HEK293T (cell line): Measurements from ENCODE around the gene USP30.

ENCODE experiments used
- CTCF ChIA-PET: fragments of 350-600 bp; formaldehyde crosslinking; extraction: SDS; loops from one replicate; lab custom pipeline; 2021; ENCODE audit warnings: antibody characterized with exemption, inconsistent platforms; lab: Yijun Ruan, JAX
- POLR2A ChIA-PET: fragments of 350-600 bp; formaldehyde crosslinking; extraction: SDS; loops from one replicate; lab custom pipeline; 2020; ENCODE audit warnings: antibody characterized with exemption, inconsistent platforms; lab: Yijun Ruan, JAX
- DNase-seq: peaks from one replicate; pipeline ENCODE4 v3.0.0; 2012; ENCODE audit warnings: mixed read lengths; ENCODE audit errors: extremely low spot score
- ARNT ChIP-seq: fragments of 450-650 bp; IDR thresholded peaks from 2 replicates; pipeline ENCODE4 v1.6.1; 2017; ENCODE audit warnings: mild to moderate bottlenecking
- BHLHE40 ChIP-seq: fragments of 450-650 bp; IDR thresholded peaks from 2 replicates; pipeline ENCODE4 v1.6.1; 2016; ENCODE audit warnings: mild to moderate bottlenecking, moderate library complexity, borderline replicate concordance
- CTBP1 ChIP-seq: fragments of 450-650 bp; IDR thresholded peaks from 2 replicates; pipeline ENCODE4 v1.6.1; 2016; ENCODE audit warnings: borderline replicate concordance
- ELF4 ChIP-seq: fragments of 450-650 bp; IDR thresholded peaks from 2 replicates; pipeline ENCODE4 v1.6.1; 2017; ENCODE audit warnings: antibody characterized with exemption
- FOXA1 ChIP-seq: fragments of 450-650 bp; IDR thresholded peaks from 2 replicates; pipeline ENCODE4 v1.6.1; 2016; ENCODE audit warnings: mild to moderate bottlenecking
- FOXK2 ChIP-seq: fragments of 450-650 bp; IDR thresholded peaks from 2 replicates; pipeline ENCODE4 v1.6.1; 2016; ENCODE audit warnings: mild to moderate bottlenecking
- FOXM1 ChIP-seq: fragments of 450-650 bp; IDR thresholded peaks from 2 replicates; pipeline ENCODE4 v1.6.1; 2017; ENCODE audit warnings: mild to moderate bottlenecking, borderline replicate concordance
- HDGF ChIP-seq: fragments of 450-650 bp; IDR thresholded peaks from 2 replicates; pipeline ENCODE4 v1.6.1; 2017; ENCODE audit warnings: antibody characterized with exemption, borderline replicate concordance
- L3MBTL2 ChIP-seq: fragments of 450-650 bp; conservative IDR thresholded peaks from 2 replicates; pipeline ENCODE4 v1.6.1; 2016; ENCODE audit warnings: mild to moderate bottlenecking
- LEF1 ChIP-seq: fragments of 450-650 bp; IDR thresholded peaks from 2 replicates; pipeline ENCODE4 v1.6.1; 2017; ENCODE audit warnings: mild to moderate bottlenecking, borderline replicate concordance
- NFRKB ChIP-seq: fragments of 450-650 bp; IDR thresholded peaks from 2 replicates; pipeline ENCODE4 v1.6.1; 2016; ENCODE audit warnings: mild to moderate bottlenecking, moderate library complexity
- PKNOX1 ChIP-seq: fragments of 450-650 bp; IDR thresholded peaks from 2 replicates; pipeline ENCODE4 v1.6.1; 2016
- SP1 ChIP-seq: fragments of 450-650 bp; IDR thresholded peaks from 2 replicates; pipeline ENCODE4 v1.6.1; 2017
- SUZ12 ChIP-seq: fragments of 450-650 bp; IDR thresholded peaks from 2 replicates; pipeline ENCODE4 v1.6.1; 2016; ENCODE audit warnings: mild to moderate bottlenecking
- TARDBP ChIP-seq: fragments of 450-650 bp; IDR thresholded peaks from 2 replicates; pipeline ENCODE4 v1.6.1; 2016
- ZNF384 ChIP-seq: fragments of 450-650 bp; IDR thresholded peaks from 2 replicates; pipeline ENCODE4 v1.6.1; 2016

The USP30 gene

GRCh38 chr12:109116611-109116949, 64.2 kb downstream of the USP30 start:
- POLR2A ChIA-PET: interaction anchor here (1.0 kb wide), 1 partner anchor 38 kb away, joined by 4 read pairs; no protein-coding TSS in a partner anchor

GRCh38 chr12:109120095-109120494, 67.7 kb downstream of the USP30 start:
- no peak for DNase-seq
- TF ChIP-seq SUZ12 (no peak), CTBP1 (no peak), FOXM1 (no peak), ELF4 (no peak), SP1 (no peak), L3MBTL2 (no peak), ZNF384 (no peak), BHLHE40 (no peak), FOXK2 (no peak), NFRKB (no peak), FOXA1 (no peak), TARDBP (no peak)
- ChIA-PET CTCF (interaction anchor here (1.0 to 1.3 kb wide), 2 partner anchors 8 to 313 kb away, joined by 4 to 7 read pairs; no protein-coding TSS in a partner anchor), POLR2A (no interaction called here)

More at GRCh38 chr12:109116611-109116949, 64.2 kb downstream of the USP30 start:
- no peak for TF ChIP-seq SUZ12
- TF ChIP-seq CTBP1: no peak
- TF ChIP-seq NFRKB: no peak
- no peak for TF ChIP-seq PKNOX1
- no peak for TF ChIP-seq LEF1
- no peak for TF ChIP-seq FOXK2
- DNase-seq: no peak
- CTCF ChIA-PET: interaction anchor here (0.6 to 1.0 kb wide), 2 partner anchors 27 to 108 kb away, joined by 3 to 7 read pairs; no protein-coding TSS in a partner anchor

GRCh38 chr12:109120557-109120956, 68.2 kb downstream of the USP30 start:
- ChIA-PET CTCF (interaction anchor here (1.3 kb wide), 1 partner anchor 9 kb away, joined by 4 read pairs; no protein-coding TSS in a partner anchor), POLR2A (no interaction called here)
- DNase-seq: no peak
- TF ChIP-seq FOXM1: no peak
- TF ChIP-seq FOXK2: no peak
- no peak for TF ChIP-seq SUZ12
- no peak for TF ChIP-seq L3MBTL2
- TF ChIP-seq ELF4: no peak
- TF ChIP-seq NFRKB: no peak
- no peak for TF ChIP-seq ARNT
- no peak for TF ChIP-seq FOXA1
- TF ChIP-seq PKNOX1: no peak
- TF ChIP-seq SP1: no peak
- TF ChIP-seq BHLHE40: no peak
- no peak for TF ChIP-seq TARDBP
- TF ChIP-seq ZNF384: no peak
- TF ChIP-seq LEF1: no peak

- ChIA-PET POLR2A (no interaction called here), CTCF (interaction anchor here (1.3 kb wide), 1 partner anchor 10 kb away, joined by 4 read pairs; no protein-coding TSS in a partner anchor)
Measured at GRCh38 chr12:109121346-109121880, 69.0 kb downstream of the USP30 start.

GRCh38 chr12:109124878-109125648, 72.7 kb downstream of the USP30 start:
- ChIA-PET POLR2A (no interaction called here), CTCF (no interaction called here)
- TF ChIP-seq ARNT (no peak), SUZ12 (no peak), LEF1 (no peak), ELF4 (no peak), CTBP1 (no peak), FOXM1 (no peak), FOXA1 (no peak), FOXK2 (no peak), L3MBTL2 (no peak), ZNF384 (no peak), NFRKB (no peak), TARDBP (no peak), HDGF (no peak), BHLHE40 (no peak), SP1 (no peak), PKNOX1 (no peak)
- DNase-seq: no peak

More at GRCh38 chr12:109121346-109121880, 69.0 kb downstream of the USP30 start:
- TF ChIP-seq SP1 (no peak), SUZ12 (no peak), ARNT (no peak), PKNOX1 (no peak), NFRKB (no peak), FOXK2 (no peak), FOXA1 (no peak), TARDBP (no peak), ELF4 (no peak), L3MBTL2 (no peak), CTBP1 (no peak), BHLHE40 (no peak)
- no peak for DNase-seq
